RWPE1 (cell line): ENCODE measurements around the gene EXOC2.

Experiments
- CTCF ChIA-PET: fragments of 350-600 bp; sonication (Branson Sonifier 250); formaldehyde crosslinking; extraction: SDS; loops from one replicate; lab custom pipeline; 2021; lab: Yijun Ruan, JAX
- POLR2A ChIA-PET: fragments of 400-600 bp; formaldehyde crosslinking; extraction: SDS; loops from one replicate; lab custom pipeline; 2020; ENCODE audit warnings: antibody characterized with exemption; ENCODE audit not compliant: low non-redundant PET; lab: Yijun Ruan, JAX
- DNase-seq: peaks from one replicate; pipeline ENCODE4 v3.0.0; 2012; ENCODE audit warnings: low spot score
- H3K27ac ChIP-seq: fragments of 450-650 bp; 2 replicates; pipeline ENCODE4 v1.5.1; 2017
- CTCF ChIP-seq: fragments of 450-650 bp; conservative IDR thresholded peaks from 2 replicates; pipeline ENCODE4 v1.5.1; 2017; ENCODE audit warnings: low read depth, mild to moderate bottlenecking

The EXOC2 gene

DNA sequence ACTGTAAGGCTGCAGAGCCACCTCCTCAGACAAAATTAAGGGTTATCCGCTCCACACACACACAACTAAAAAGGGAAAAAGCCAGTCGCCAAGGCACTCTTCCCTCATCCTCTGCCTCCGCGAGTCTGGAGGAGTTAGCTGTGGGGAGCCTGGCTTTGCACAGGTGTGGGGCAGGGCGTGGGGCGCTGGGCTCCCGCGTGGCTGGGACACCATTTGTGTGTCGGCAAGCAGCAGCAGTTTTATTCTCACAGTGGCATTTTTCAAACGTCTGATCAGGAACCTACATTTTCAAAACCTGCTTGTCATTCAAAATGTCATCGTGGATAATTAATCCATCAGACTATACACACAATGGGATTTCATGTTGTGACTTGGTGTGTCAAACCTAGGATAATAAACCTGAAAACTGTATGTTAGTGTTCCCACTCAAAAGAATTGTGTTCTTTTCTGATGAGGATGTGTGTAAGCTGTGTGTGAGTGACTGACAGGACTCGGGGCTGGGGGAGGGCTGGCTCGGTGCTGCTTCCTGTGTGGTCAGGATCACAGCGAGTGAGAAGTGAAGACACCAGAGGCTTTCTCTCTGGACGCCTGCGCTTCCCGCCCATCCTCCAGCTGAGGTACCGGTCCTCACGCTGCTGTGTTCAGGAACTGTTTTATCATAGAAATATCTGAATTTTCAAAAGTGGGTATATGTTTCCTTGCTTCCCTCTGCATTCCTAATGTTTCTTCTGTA is 218.3 kb downstream of the EXOC2 start:
- no peak for TF ChIP-seq CTCF
- POLR2A ChIA-PET: no interaction called here
- DNase-seq: no peak
- CTCF ChIA-PET: no interaction called here
- H3K27ac ChIP-seq: no peak overlapping the region

GRCh38 chr6:473768-474452 is 219.0 kb downstream of the EXOC2 start:
- no peak overlapping the region for H3K27ac ChIP-seq
- DNase-seq: no peak
- POLR2A ChIA-PET: no interaction called here
- no peak for TF ChIP-seq CTCF
- CTCF ChIA-PET: interaction anchor here (0.5 to 0.7 kb wide), 2 partner anchors 14 to 69 kb away, joined by 3 read pairs; no protein-coding TSS in a partner anchor

GRCh38 chr6:473356-473755 is 219.6 kb downstream of the EXOC2 start:
- CTCF ChIA-PET: interaction anchor here (0.7 kb wide), 1 partner anchor 14 kb away, joined by 3 read pairs; no protein-coding TSS in a partner anchor
- POLR2A ChIA-PET: no interaction called here

GRCh38 chr6:470901-471448 is 222.0 kb downstream of the EXOC2 start:
- no peak for DNase-seq
- H3K27ac ChIP-seq: no peak overlapping the region
- ChIA-PET POLR2A (no interaction called here), CTCF (no interaction called here)
- TF ChIP-seq CTCF: no peak

More at GRCh38 chr6:473356-473755, 219.6 kb downstream of the EXOC2 start:
- TF ChIP-seq CTCF: no peak
- no peak overlapping the region for H3K27ac ChIP-seq
- DNase-seq: no peak

- DNase-seq: no peak
- TF ChIP-seq CTCF: no peak
- ChIA-PET POLR2A (no interaction called here), CTCF (no interaction called here)
- no peak overlapping the region for H3K27ac ChIP-seq
Observed at GRCh38 chr6:470051-470900, 222.7 kb downstream of the EXOC2 start.

DNA sequence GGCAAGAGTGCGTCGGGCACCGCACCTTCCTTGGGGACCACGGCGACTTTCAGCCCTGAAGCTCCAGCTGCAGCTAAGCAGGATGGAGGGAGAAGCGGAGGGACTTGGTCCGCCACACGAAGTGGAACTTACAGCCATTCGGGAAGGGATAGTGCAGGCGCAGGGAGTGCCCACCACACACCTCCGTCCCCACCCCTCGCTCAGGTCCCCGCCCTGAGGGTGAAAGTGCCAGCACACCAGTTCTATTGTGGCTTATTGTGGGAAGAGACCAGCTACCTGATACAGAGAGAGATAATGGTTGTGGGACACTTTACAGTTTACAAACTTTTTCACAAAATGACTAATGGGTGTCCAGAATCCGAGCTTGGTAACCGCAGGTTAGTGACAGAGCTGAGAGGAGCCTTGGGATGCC is 225.3 kb downstream of the EXOC2 start:
- no peak for TF ChIP-seq CTCF
- H3K27ac ChIP-seq: no peak overlapping the region
- no peak for DNase-seq
- POLR2A ChIA-PET: no interaction called here
- CTCF ChIA-PET: no interaction called here
